KG1 (cell line): ENCODE measurements around the gene ICOS.
"Not testable (repeated sequence)": the region's sequence is repeated elsewhere in the genome, so short reads cannot be mapped to it uniquely, and the experiment has no call there.

Source experiments
- DNase-seq: peaks from one replicate; lab custom pipeline; 2025; lab: John Stamatoyannopoulos, UW

The ICOS gene

GRCh38 chr2:203973676-203974075 is 37.1 kb downstream of the ICOS start:
- DNase-seq, result no peak

DNA sequence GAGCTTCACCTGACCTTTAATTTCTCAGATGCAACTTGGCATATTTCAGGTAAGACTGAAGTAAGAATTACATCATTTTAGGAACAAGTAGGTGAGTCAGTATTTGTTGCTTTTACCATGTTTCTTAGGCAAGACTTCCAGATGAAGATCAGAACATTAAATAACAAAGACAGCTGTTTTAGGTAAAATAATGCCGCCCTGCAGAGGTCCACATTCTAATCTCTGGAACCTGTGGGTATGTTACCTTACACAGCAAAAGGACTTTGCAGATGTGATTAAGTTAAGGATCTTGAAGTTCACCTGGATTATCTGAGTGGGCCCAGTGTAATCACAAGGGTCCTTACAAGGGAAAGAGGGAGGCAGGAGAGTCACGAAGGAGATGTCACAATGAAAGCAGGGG is 39.3 kb downstream of the ICOS start:
- no peak for DNase-seq

GRCh38 chr2:203982276-203982675 is 45.7 kb downstream of the ICOS start:
- DNase-seq, result no peak

GRCh38 chr2:203983064-203983715 is 46.6 kb downstream of the ICOS start:
- DNase-seq, result no peak

DNA sequence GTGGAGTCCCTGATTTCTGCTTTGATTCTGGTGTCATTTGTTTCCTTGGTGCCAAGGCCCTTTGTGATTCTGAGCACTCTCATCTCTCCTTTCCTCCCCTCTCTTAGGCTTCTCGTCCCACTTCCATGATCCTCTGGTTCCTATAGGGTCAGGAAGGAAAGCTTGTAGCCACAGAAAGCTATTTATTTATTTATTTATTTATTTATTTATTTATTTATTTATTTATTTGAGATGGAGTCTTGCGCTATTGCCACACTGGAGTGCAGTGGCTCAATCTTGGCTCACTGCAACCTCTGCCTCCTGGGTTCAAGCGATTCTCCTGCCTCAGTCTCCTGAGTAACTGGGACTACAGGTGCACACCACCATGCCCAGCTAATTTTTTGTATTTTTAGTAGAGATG is 49.4 kb downstream of the ICOS start:
- not testable (repeated sequence) for DNase-seq

GRCh38 chr2:203987959-203988358 is 51.4 kb downstream of the ICOS start:
- no peak for DNase-seq

DNA sequence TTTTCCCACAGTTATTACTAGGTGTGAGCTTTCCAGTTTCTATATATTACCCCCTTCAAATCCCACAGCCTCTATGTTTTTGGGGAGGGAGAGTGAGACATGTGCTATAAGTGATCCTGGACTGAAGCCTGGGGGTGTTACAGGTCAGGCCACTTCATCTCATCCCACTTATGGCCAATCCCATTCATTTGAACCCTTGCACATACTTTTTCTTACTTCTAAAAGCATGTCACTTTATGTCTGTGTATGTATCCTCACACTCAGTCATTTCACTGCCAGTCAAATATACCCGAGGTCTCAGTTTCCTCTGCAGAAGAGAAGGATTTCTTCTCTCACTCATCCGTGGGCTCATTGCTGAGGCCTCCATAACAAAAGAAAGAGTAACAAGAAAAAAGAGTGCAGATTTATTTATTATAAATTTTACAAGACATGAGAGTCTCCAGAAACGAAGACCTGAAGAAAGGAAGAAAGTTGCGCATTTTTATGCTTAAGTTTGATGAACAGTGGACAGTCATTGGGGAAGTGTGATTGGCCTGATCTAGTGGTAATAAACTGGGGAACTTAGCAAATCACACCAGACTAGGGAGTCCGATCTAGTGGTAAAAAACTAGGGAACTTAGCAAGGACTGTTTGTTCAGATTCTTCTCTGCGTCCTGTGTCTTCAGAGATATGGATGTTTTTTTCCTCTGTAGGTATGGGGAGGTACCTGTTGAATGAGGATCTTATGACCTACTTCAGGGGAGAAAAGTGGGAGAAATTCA is 52.1 kb downstream of the ICOS start:
- DNase-seq, result no peak

DNA sequence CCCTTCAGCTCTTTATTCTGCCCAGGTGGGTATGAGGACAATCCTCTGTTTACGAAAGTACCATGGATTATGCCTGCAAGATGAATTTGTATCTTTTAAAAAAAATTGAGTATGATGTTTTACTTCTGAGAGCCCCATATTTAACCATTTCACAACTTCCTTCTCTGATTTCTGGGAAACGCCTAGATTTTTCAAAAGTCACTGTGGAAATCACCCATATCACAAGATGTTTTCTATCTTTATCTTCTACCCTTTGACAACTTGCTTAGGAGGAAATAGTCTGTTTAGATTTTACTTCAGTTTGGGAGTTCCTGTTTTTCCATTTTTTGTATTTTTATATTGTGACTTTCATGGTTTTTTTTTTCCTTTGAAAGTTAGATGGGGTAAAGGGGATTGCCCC is 53.0 kb downstream of the ICOS start:
- no peak for DNase-seq

GRCh38 chr2:203992509-203992908 is 55.9 kb downstream of the ICOS start:
- no peak for DNase-seq

DNA sequence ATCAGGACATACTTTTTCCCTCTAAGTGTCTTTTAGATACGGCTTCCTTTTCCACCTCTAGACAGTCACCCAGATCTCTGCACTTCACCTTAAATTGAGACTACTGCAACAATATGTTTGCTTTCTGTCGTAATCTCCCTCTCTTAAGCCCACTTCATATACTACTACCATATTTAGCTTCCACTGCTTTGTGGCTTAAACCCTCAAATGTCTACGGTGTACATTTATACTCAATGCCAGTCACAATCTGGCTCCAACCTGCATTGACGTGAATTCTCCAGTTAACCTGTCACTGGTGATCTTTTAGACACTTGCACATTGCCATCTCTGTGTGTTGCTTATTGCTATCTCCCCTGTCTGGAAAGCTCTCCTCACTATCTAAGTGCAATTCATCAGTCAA is 56.4 kb downstream of the ICOS start:
- DNase-seq, result no peak

GRCh38 chr2:203993560-203993959 is 57.0 kb downstream of the ICOS start:
- no peak for DNase-seq

DNA sequence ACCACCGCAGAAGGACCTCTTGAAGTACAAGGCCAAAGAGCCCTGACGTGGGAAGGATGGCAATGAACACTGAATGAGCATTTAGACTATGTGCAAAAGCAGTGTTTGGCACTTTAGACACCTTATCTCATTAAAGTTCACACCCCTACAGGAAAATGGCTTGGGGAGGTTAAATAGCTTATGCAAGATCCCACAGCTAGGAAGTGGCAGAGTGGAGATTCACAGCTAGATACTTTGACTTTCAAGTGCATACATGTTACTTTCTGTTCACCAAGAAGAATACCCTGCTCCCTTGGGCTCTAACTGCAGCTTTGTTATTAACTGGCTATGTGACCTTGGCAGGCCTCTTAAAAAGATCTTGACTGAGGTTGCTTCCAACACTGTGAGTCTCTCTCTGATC is 58.2 kb downstream of the ICOS start:
- no peak for DNase-seq

DNA sequence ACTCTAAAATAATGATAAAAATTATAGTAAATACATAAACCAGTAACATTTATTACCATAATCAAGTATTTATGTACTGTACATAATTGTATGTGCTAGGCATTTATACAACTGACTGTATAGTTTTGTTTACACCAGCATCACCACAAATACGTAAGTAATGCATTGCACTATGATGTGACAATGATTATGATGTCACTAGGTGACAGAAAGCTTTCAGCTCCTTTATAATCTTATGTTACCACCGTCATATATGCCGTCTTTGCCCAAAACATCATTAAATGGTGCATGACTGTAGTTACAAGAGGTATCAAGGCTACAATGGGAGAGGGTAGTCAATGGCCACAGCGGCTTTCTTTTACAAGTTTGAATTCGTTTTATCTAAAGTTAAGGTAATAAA is 60.1 kb downstream of the ICOS start:
- no peak for DNase-seq

- DNase-seq, result no peak
Measured at GRCh38 chr2:203997481-203997880, 60.9 kb downstream of the ICOS start.

DNA sequence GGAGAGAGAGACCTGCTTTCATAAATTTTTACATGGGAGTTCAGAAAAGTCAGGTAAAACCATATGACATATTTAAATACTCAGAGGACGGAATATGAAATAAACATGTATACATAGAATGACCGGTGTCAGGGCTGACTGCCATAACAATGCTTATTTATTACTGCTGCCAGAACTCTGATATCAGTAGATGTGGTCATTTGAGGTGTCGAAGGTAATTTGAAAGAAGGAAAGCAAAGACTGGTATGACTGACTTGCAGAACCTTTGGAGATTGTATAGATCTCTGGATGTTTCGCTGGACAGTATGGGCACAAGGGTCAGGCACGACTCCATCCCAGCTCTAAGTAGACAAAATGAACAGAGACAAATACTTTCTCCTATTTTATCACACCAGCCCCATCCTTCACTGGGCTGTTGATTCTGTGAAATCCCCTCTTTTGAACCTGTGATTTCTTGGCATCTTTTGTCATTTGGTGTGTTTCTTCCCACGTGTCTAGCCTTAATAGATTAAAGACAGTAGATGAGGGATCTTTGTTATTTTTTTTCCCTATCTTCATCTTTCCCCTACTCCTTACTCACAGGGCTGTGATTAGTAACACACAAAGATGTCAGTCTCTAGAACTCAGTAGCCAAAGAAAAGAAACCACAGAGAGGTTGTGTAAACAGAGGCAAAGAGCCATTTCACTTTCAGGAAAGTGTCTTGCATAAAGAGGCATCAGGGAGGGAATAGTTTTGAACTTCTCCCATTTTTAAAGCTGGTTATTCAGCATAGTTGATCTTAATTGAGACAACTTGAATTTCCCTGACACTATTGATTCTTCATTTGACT is 61.6 kb downstream of the ICOS start:
- no peak for DNase-seq

DNA sequence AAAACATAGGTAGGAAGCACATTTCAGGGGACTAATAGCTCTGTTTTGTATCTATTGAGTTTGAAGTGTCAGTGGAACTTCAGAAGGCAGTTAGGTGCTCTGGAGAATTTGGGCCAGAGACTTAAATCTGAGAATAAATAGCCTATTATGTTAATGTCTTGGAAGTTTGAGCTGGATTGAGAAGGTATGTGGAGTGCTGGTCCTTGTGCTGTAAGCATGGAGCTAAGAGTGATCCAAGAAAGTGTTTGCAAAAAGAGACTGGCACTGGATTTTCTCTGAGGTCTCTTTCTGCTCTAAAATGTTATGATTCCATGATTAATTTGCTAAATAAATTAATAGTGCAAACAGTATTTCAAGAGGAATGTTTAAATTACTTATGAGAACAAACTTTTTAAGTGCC is 63.3 kb downstream of the ICOS start:
- DNase-seq, result no peak

- no peak for DNase-seq
Measured at GRCh38 chr2:204000446-204000845, 63.9 kb downstream of the ICOS start.

DNA sequence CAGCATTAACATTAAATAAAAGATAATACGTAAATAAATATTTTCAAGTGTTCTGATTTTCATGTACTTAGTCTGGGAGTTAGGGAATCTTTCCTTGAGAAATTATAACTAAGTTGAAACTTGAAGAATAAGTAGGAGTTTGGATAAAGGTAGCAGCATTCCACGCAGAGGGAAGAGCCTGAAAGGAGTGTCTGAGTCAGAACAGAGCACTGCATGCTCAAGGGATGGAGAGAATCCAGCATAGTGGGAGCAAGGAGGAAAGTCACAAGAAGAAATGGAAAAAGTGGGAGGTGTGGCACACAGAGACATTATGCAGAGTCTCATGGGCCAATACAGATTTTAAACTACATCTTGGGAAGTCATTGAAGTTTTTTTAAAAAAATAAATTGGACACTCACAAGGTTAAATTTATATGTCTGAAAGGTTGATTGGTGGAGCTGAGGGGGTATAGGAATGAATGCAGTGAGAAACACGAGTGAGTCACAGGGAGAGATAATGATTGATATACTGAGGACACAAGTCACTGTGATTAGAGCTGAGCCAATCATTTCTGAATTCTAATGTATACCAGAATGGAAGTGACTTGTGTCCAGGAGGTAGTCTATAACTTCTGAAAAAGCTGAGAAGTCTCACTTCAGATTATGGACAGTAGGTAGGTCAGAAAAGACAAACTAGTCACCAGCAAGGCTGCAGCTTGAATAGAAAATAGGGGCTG is 66.9 kb downstream of the ICOS start:
- DNase-seq, result no peak

DNA sequence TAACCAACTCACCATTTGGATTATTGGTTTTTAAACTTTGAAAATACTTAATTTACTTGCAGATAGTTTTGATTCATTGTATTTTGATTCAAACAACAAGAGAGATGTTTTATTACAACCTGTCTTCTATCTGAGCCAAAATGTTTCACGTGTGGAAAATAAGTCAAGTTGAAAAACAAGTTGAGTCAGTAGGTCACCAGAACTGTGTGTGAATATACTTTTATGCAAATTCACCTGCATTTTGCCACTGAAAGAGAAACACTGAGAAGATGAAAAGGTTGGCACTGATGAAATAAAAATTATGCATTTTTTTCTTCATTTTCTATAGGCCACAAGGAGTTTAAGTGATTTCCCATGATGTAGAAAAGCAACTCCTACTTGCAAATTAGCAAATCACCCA is 68.3 kb downstream of the ICOS start:
- DNase-seq, result no peak

DNA sequence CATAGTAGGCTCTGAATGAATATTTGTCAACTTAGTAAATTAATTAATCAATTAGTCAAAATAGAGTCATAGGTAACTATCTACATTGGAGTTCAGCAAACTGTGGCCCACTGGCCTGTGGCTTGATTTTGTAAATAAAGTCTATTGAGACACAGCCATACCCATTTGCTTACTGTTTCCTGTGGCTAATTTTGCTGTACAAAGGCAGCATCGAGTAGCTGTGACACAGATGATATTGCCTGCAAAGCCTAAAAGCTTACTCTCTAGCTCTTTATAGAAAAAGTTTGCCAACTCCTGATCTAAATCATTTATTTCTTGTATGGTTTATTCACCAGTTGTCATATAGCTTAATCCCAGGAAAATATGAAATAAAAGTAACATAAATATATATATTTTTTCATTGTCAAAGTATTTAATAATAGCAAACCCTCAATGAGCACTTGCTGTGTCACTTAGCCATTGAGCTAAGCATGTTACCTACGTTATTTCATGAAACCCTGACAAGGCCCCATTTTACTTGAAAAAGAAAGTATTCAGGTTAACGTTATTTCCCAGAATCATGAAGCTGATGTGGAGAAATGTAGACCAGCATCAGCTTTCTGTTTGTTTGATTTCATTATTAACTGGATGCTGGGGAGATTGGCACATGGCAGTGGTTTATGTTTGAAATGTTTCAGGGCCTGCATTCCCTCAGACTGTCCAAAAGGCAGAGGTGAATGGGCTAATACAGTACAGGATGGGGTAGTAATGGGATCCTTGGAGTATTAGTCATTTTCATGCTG is 69.6 kb downstream of the ICOS start:
- DNase-seq, result no peak

DNA sequence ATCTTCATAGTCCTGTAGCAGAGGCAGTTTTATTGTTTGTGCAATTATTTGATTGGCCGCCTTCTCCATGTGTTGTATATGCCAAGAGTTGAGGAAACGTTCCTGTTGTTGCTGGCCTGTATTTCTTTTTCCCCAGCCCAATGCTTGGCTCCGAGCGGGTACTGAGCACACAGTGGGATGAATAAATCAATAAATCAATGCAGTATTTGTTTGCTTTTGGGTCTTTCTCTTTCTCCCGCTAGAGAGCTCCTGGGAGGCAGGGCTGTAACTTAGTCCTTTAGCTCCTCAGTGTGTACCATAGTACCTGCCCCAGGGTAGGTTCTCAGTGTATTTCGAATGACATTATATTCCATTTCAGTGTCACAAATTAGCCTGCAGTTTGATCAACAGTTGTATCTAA is 71.8 kb downstream of the ICOS start:
- DNase-seq, result no peak
